GM23338 (cell line): ENCODE results near the gene C1QTNF7.

Experiments
- CREB1 ChIP-seq: fragments of 250-450 bp; sonication (Bioruptor Pico); IDR thresholded peaks from 2 replicates; pipeline ENCODE4 v1.5.0; 2020; ENCODE audit warnings: low read depth, mild to moderate bottlenecking, moderate library complexity
- EZH2 ChIP-seq: fragments of 200-600 bp; sonication (generic); IDR thresholded peaks from one replicate; pipeline ENCODE4 v1.8.0; 2017; ENCODE audit warnings: antibody characterized with exemption, mild to moderate bottlenecking, low read depth; ENCODE audit not compliant: unreplicated experiment
- EZH2phosphoT487 ChIP-seq: fragments of 200-600 bp; sonication (generic); IDR thresholded peaks from one replicate; pipeline ENCODE4 v1.8.1; 2018; ENCODE audit warnings: antibody characterized with exemption; ENCODE audit not compliant: unreplicated experiment
- JUNB ChIP-seq: IDR thresholded peaks from one replicate; pipeline ENCODE4 v1.6.1; 2016; ENCODE audit warnings: antibody characterized with exemption; ENCODE audit not compliant: unreplicated experiment
- NANOG ChIP-seq: IDR thresholded peaks from 2 replicates; pipeline ENCODE4 v1.6.1; 2016; ENCODE audit warnings: antibody characterized with exemption, borderline replicate concordance
- POLR2AphosphoS5 ChIP-seq: IDR thresholded peaks from 2 replicates; pipeline ENCODE4 v1.6.1; 2016; ENCODE audit warnings: antibody characterized with exemption, low read depth
- STAT1 ChIP-seq: IDR thresholded peaks from one replicate; pipeline ENCODE4 v1.6.1; 2016; ENCODE audit warnings: antibody characterized with exemption; ENCODE audit not compliant: unreplicated experiment
- ZNF114 ChIP-seq: fragments of 250-450 bp; sonication (Bioruptor Pico); IDR thresholded peaks from 2 replicates; pipeline ENCODE4 v1.5.0; 2020; ENCODE audit warnings: mild to moderate bottlenecking, moderate library complexity
- ZNF331 ChIP-seq: fragments of 250-450 bp; sonication (Bioruptor Pico); IDR thresholded peaks from 2 replicates; pipeline ENCODE4 v1.5.0; 2020; ENCODE audit warnings: low read depth, mild to moderate bottlenecking, moderate library complexity
- TF ChIP-seq, protein P1 (sequence below), 2 experiments: fragments of 200-600 bp in 1 of 2; sonication (generic) in 1 of 2; conservative IDR thresholded peaks; 2 replicates each; pipeline versions ENCODE4 v1.5.1 to v1.6.1; 2016 to 2017; ENCODE audit warnings: antibody characterized with exemption in 2 of 2, low read depth in 2 of 2, mild to moderate bottlenecking in 2 of 2, moderate library complexity in 1 of 2
- TF ChIP-seq, protein P2 (sequence below): IDR thresholded peaks from one replicate; pipeline ENCODE4 v1.6.1; 2018; ENCODE audit warnings: antibody characterized with exemption; ENCODE audit not compliant: unreplicated experiment
- TF ChIP-seq, protein P3 (sequence below): IDR thresholded peaks from 2 replicates; pipeline ENCODE4 v1.6.1; 2016; ENCODE audit warnings: antibody characterized with exemption

DNA sequence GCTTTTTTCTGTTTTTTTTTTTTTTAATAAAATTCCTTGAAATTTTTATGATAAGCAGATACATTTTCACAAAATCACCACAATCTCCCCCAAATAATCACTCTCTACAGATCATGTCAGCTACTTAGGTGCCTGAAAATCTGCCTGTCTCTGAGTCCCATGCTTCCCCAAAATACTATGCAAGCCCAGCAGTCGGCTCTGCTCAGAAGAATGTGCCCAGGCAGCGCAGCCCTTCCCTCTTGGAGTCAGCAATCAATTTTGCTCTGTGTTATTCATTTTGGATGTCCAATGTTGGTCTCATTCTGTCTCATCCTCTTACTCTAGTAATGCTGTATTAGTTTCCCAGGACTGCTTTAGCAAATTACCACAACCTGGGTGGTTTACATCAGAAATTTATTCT is 24.9 kb upstream of the C1QTNF7 start:
- TF ChIP-seq, protein P1, sequence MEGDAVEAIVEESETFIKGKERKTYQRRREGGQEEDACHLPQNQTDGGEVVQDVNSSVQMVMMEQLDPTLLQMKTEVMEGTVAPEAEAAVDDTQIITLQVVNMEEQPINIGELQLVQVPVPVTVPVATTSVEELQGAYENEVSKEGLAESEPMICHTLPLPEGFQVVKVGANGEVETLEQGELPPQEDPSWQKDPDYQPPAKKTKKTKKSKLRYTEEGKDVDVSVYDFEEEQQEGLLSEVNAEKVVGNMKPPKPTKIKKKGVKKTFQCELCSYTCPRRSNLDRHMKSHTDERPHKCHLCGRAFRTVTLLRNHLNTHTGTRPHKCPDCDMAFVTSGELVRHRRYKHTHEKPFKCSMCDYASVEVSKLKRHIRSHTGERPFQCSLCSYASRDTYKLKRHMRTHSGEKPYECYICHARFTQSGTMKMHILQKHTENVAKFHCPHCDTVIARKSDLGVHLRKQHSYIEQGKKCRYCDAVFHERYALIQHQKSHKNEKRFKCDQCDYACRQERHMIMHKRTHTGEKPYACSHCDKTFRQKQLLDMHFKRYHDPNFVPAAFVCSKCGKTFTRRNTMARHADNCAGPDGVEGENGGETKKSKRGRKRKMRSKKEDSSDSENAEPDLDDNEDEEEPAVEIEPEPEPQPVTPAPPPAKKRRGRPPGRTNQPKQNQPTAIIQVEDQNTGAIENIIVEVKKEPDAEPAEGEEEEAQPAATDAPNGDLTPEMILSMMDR (conservative IDR thresholded peaks at IDR 0.05; ENCODE audit: low read depth in 2 of 2): no peak
- TF ChIP-seq CREB1 (CRISPR knock-in tag) (no peak), EZH2phosphoT487 (no peak), STAT1 (no peak), POLR2AphosphoS5 (no peak), EZH2 (no peak), NANOG (no peak), JUNB (no peak), ZNF331 (CRISPR knock-in tag) (no peak), ZNF114 (CRISPR knock-in tag) (no peak)
- TF ChIP-seq, protein P2, sequence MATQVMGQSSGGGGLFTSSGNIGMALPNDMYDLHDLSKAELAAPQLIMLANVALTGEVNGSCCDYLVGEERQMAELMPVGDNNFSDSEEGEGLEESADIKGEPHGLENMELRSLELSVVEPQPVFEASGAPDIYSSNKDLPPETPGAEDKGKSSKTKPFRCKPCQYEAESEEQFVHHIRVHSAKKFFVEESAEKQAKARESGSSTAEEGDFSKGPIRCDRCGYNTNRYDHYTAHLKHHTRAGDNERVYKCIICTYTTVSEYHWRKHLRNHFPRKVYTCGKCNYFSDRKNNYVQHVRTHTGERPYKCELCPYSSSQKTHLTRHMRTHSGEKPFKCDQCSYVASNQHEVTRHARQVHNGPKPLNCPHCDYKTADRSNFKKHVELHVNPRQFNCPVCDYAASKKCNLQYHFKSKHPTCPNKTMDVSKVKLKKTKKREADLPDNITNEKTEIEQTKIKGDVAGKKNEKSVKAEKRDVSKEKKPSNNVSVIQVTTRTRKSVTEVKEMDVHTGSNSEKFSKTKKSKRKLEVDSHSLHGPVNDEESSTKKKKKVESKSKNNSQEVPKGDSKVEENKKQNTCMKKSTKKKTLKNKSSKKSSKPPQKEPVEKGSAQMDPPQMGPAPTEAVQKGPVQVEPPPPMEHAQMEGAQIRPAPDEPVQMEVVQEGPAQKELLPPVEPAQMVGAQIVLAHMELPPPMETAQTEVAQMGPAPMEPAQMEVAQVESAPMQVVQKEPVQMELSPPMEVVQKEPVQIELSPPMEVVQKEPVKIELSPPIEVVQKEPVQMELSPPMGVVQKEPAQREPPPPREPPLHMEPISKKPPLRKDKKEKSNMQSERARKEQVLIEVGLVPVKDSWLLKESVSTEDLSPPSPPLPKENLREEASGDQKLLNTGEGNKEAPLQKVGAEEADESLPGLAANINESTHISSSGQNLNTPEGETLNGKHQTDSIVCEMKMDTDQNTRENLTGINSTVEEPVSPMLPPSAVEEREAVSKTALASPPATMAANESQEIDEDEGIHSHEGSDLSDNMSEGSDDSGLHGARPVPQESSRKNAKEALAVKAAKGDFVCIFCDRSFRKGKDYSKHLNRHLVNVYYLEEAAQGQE: no peak
- TF ChIP-seq, protein P3, sequence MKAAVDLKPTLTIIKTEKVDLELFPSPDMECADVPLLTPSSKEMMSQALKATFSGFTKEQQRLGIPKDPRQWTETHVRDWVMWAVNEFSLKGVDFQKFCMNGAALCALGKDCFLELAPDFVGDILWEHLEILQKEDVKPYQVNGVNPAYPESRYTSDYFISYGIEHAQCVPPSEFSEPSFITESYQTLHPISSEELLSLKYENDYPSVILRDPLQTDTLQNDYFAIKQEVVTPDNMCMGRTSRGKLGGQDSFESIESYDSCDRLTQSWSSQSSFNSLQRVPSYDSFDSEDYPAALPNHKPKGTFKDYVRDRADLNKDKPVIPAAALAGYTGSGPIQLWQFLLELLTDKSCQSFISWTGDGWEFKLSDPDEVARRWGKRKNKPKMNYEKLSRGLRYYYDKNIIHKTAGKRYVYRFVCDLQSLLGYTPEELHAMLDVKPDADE: no peak
